ENCODE data around the gene ZNF451. TPM values are rescaled to one million over a fixed set of nuclear protein-coding genes. Genes with fewer than 3 reads are reported as not detected.

ZNF451 gene
- polyA plus RNA-seq, 1 donor from 2014 or later: 60.2 TPM

GRCh38 chr6:57147955-57148858 is 58.2 kb downstream of the ZNF451 start:
- no peak overlapping the region for H3K9ac ChIP-seq (ENCODE audit: low read length)

More at GRCh38 chr6:57147955-57148858, 58.2 kb downstream of the ZNF451 start:
- Histone ChIP-seq H3K9me3 (ENCODE audit: low read length) (no peaks in the 10 kb centered on the region), H3K36me3 (ENCODE audit: insufficient read depth, low read length) (peaks cover 3% of the 10 kb centered on the region), H3K9me2 (ENCODE audit: insufficient read depth, low read length) (no peaks in the 10 kb centered on the region), H3K27me3 (ENCODE audit: insufficient read depth, low read depth, low read length) (no peaks in the 10 kb centered on the region), H3K79me2 (replicated peaks; ENCODE audit: insufficient read depth, low read length) (no peaks in the 10 kb centered on the region), H3K4me2 (ENCODE audit: low read length) (no peak overlapping the region), H2AFZ (ENCODE audit: low read depth, low read length) (no peak overlapping the region), H3K4me3 (ENCODE audit: low read length) (no peak overlapping the region), H4K20me1 (ENCODE audit: insufficient read depth) (no peaks in the 10 kb centered on the region), H3K27ac (ENCODE audit: low read length) (no peak overlapping the region), H3F3A (ENCODE audit: insufficient read depth, low read length, poor library complexity, severe bottlenecking) (no peaks in the 10 kb centered on the region)
- TF ChIP-seq REST (IDR thresholded peaks at IDR 0.05; ENCODE audit: borderline replicate concordance): no peak
- TF ChIP-seq MXI1 (conservative IDR thresholded peaks at IDR 0.05; ENCODE audit: poor library complexity, severe bottlenecking): no peak
- no peak for TF ChIP-seq RAD21 (conservative IDR thresholded peaks at IDR 0.05)
- TF ChIP-seq SMC3 (conservative IDR thresholded peaks at IDR 0.05; ENCODE audit: poor library complexity): no peak
- no peak for TF ChIP-seq EZH2 (IDR thresholded peaks at IDR 0.05; ENCODE audit: borderline replicate concordance, insufficient read depth, low read length, poor library complexity, severe bottlenecking)
- TF ChIP-seq CTCF (IDR thresholded peaks at IDR 0.05; ENCODE audit: poor library complexity, severe bottlenecking): no peak
- TF ChIP-seq TAF1 (IDR thresholded peaks at IDR 0.05; ENCODE audit: low read depth): no peak
- TF ChIP-seq POLR2AphosphoS5 (IDR thresholded peaks at IDR 0.05): no peak
- TF ChIP-seq EP300 (conservative IDR thresholded peaks at IDR 0.05; ENCODE audit: poor library complexity, severe bottlenecking): no peak

Data from neural cell (in vitro differentiated cells).